Right lung (tissue), 5 donors: ENCODE data around the gene SOAT2. TPM values are rescaled to one million over a fixed set of nuclear protein-coding genes. Genes with fewer than 3 reads are reported as not detected.
"Not testable (repeated sequence)": the region's sequence is repeated elsewhere in the genome, so short reads cannot be mapped to it uniquely, and the experiment has no call there.

Source experiments
- DNase-seq, 2 donors: peaks; one replicate each; pipeline ENCODE4 v3.0.0-alpha.2; 2013
- polyA plus RNA-seq, 5 donors: library from polyadenylated mRNA; unstranded; fragments of 120-200 nt; gene quantifications; one replicate each; pipeline versions ENCODE4 v1.2.1 to v1.2.3, GENCODE V29; 2013; ENCODE audit warnings: inconsistent platforms in 1 of 5, low replicate concordance in 1 of 5; ENCODE audit not compliant: insufficient read length in 5 of 5, insufficient read depth in 1 of 5

The SOAT2 gene
- polyA plus RNA-seq, 5 donors = 0.19 to 0.37 (median 0.23) TPM

GRCh38 chr12:53133722-53134121 is 30.4 kb downstream of the SOAT2 start:
- no peak for DNase-seq

- DNase-seq = no peak
Measured at GRCh38 chr12:53143355-53143754, 40.1 kb downstream of the SOAT2 start.

GRCh38 chr12:53145383-53146260 is 42.3 kb downstream of the SOAT2 start:
- no peak for DNase-seq

GRCh38 chr12:53147181-53147580 is 43.9 kb downstream of the SOAT2 start:
- no peak for DNase-seq

- no peak for DNase-seq
Measured at GRCh38 chr12:53147653-53148052, 44.4 kb downstream of the SOAT2 start.

- DNase-seq = no peak
Measured at GRCh38 chr12:53151039-53151438, 47.8 kb downstream of the SOAT2 start.

GRCh38 chr12:53152390-53152789 is 49.1 kb downstream of the SOAT2 start:
- DNase-seq = no peak

GRCh38 chr12:53159195-53159839 is 56.0 kb downstream of the SOAT2 start:
- peak; percentile 12 to 55 for DNase-seq

GRCh38 chr12:53160000-53160399 is 56.7 kb downstream of the SOAT2 start:
- no peak for DNase-seq

- no peak for DNase-seq
Measured at GRCh38 chr12:53160673-53161072, 57.4 kb downstream of the SOAT2 start.

GRCh38 chr12:53161119-53161911 is 58.0 kb downstream of the SOAT2 start:
- DNase-seq = no peak

GRCh38 chr12:53163008-53163407 is 59.7 kb downstream of the SOAT2 start:
- not testable (repeated sequence) for DNase-seq

- no peak for DNase-seq
Measured at GRCh38 chr12:53166837-53167236, 63.6 kb downstream of the SOAT2 start.

GRCh38 chr12:53169644-53170043 is 66.4 kb downstream of the SOAT2 start:
- no peak for DNase-seq

- DNase-seq = no peak
Measured at GRCh38 chr12:53170215-53170614, 66.9 kb downstream of the SOAT2 start.

GRCh38 chr12:53170876-53171724 is 67.8 kb downstream of the SOAT2 start:
- DNase-seq = no peak

- DNase-seq = no peak
Measured at GRCh38 chr12:53171725-53172329, 68.5 kb downstream of the SOAT2 start.

GRCh38 chr12:53172352-53172751 is 69.1 kb downstream of the SOAT2 start:
- DNase-seq = no peak

- DNase-seq = no peak
Measured at GRCh38 chr12:53173085-53173715, 69.9 kb downstream of the SOAT2 start.
